ENCODE measurements around the gene PEX19.

- TF ChIP-seq EZH2 (IDR thresholded peaks at IDR 0.05; ENCODE audit: low read length, missing control alignments) = no peak
- no peak for TF ChIP-seq CTCF (conservative IDR thresholded peaks at IDR 0.05 in 1 of 2, IDR thresholded peaks at IDR 0.05 in 1 of 2; ENCODE audit: low read depth in 1 of 2, low read length in 2 of 2)
These were observed 29.1 kb downstream of the PEX19 start for GRCh38 chr1:160255781-160256300.
